GM18873 (cell line): ENCODE data around the gene SYNGAP1.
"Not testable (repeated sequence)": the region's sequence is repeated elsewhere in the genome, so short reads cannot be mapped to it uniquely, and the experiment has no call there.

ENCODE experiments used
- ATAC-seq: cut with Tn5 transposase; IDR thresholded peaks from one replicate; pipeline ENCODE4 v1.9.1; 2021; ENCODE audit warnings: mild to moderate bottlenecking, moderate library complexity, moderate number of reproducible peaks; ENCODE audit not compliant: unreplicated experiment, low FRiP score

Gene SYNGAP1

GRCh38 chr6:33419580-33420490 lies at the start of gene SYNGAP1:
Gene SYNGAP1, plus strand, starts transcription at chr6:33420065. Its CDS starts 200 bp downstream, at chr6:33420265.
- no peak for ATAC-seq

DNA sequence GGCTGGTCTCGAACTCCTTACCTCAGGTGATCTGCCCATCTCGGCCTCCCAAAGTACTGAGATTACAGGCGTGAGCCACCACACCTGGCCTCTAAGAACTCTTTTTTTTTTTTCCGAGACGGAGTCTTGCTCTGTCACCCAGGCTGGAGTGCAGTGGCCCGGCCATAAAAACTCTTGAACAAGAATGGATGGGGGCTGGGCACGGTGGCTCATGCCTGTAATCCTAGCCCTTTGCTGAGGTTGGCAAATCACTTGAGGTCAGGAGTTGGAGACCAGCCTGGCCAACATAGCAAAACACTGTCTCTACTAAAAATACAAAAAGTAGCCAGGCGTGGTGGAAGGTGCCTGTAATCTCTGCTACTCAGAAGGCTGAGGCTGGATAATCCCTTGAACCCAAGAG lies 48.0 kb upstream of the SYNGAP1 start:
- ATAC-seq = not testable (repeated sequence)

- no peak for ATAC-seq
Observed at GRCh38 chr6:33372526-33373123, 47.2 kb upstream of the SYNGAP1 start.

GRCh38 chr6:33373960-33374910 lies 45.6 kb upstream of the SYNGAP1 start:
- ATAC-seq = no peak

GRCh38 chr6:33375143-33375671 lies 44.7 kb upstream of the SYNGAP1 start:
- ATAC-seq = no peak

GRCh38 chr6:33377171-33377570 lies 42.7 kb upstream of the SYNGAP1 start:
- no peak for ATAC-seq

GRCh38 chr6:33379184-33379583 lies 40.7 kb upstream of the SYNGAP1 start:
- ATAC-seq = not testable (repeated sequence)

DNA sequence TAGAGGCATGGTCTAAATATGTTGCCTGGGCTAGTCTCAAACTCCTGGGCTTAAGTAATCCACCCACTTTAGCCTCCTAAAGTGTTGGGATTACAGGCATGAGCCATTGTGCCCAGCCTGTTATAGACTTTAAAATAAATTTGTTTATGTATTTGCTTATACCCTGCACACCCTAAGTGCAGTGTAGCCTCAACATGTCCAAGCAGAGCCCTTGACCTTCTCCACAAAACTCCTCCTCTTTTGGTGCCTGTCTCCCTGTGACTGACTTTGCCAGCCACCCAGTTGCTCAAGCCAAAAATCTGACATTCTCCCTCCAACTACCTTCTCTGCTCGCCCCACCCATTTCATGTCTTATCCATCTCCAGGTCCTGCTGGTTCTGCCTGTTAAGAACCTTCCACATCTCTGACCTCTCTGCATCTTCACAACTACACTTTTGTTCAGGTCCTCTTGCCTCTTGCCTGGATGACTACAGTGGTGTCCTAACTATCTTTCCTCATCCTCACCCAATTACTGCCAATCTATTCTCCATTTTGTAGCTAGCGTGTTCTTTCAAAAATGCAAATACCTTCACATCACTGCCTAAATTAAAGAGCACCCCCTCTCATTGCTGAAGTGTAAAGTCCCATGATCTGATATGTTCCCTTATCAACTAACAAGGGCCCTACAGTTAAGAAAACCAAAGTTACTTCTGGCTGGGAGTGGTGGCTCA lies 39.4 kb upstream of the SYNGAP1 start:
- no peak for ATAC-seq

DNA sequence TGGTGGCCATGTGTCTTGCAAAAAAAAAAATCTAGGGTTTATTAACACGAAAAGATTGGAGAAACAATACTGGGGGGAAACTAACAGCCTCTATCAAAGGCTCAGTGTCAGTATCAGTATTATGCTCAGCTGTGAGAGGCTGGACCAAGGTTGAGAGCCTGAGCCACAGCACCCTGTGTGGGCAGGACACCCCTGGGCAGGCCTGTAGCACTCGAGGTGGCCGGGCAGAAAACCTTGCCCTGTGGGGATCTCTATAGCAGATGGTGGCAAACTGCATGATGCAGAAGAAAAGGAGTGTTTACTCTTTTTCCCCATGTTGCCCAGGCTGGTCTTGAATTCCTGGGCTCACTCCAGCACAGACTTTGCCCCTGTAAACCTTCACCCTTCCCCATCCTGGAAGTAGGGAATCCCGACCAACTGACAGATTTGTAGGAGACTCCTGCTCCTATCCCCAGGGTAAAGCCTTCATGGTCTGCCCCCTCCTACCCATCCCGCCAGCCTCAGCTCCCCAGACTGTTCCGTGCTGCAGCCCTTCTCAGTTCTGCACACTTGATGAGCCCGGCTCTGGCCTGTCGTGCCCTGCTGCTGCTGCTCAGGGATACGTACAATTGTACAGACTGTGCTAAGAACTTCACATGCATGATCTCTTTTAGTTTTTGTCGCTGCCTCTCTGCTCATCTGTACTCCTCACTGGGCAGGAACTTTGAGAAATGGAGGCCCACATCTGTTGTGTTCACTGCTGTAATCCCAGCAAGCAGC lies 36.3 kb upstream of the SYNGAP1 start:
- ATAC-seq = no peak

DNA sequence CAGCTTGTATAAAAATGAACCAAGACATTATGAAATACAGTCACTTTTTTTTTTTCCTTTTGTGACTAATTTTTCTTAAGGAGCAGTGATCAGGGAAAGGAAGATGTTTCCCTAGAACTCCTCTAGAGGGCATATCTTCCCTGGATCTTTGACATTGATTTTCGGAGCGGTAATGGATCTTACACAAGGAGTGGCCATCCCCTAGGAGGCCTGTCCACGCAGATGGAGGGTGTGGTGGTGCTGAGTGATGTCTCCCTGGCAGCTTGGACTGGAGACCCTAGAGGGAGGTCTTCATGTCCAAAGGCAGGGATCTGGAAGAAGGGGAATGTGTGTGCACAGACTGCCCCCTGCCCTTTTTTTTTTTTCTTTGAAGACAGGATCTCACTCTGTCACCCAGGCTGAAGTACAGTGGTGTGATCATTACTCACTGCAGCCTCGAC lies 35.3 kb upstream of the SYNGAP1 start:
- ATAC-seq = no peak

DNA sequence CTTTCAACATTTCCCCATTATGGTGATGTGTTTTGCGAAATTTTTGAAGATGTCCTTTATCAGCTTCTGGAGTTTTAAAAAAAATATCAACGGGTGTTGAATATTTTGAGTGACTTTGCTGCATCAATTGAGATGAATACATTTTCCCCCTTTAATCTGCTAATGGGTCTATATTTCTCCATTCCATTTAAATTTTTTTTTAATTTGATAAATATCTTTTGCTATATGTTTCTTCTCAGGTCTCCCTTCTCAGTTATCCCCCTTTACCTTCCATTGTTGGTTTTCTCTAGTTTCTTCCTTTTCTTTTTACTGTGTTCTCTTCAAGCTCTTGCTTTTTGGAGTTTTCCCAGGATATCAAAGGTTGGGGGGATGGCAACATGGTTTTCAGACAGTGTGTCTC lies 29.7 kb upstream of the SYNGAP1 start:
- ATAC-seq = no peak

DNA sequence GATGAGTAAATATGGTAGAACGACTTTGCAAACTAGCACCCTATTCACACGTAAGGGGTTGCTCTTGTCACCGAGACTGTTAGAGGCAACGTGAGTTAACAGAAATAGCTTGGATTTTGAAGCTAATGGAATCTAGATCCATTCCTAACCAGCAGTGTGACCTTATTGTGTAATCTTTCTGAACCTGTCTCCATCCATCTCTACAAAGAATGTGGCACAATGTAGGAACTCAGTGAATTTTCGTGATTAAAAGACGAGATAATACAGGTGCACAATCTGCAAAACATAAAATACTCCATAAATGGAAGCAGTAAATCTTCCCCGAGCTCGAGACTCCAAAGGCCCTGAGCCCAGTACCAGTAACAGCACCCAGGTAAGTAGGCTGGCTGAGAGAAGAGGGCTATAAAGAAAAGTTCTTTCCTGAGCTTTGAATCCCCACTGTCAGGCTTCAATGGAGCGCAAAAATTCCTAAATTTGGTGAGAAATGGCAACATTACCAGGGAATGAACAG lies 29.0 kb upstream of the SYNGAP1 start:
- no peak for ATAC-seq

DNA sequence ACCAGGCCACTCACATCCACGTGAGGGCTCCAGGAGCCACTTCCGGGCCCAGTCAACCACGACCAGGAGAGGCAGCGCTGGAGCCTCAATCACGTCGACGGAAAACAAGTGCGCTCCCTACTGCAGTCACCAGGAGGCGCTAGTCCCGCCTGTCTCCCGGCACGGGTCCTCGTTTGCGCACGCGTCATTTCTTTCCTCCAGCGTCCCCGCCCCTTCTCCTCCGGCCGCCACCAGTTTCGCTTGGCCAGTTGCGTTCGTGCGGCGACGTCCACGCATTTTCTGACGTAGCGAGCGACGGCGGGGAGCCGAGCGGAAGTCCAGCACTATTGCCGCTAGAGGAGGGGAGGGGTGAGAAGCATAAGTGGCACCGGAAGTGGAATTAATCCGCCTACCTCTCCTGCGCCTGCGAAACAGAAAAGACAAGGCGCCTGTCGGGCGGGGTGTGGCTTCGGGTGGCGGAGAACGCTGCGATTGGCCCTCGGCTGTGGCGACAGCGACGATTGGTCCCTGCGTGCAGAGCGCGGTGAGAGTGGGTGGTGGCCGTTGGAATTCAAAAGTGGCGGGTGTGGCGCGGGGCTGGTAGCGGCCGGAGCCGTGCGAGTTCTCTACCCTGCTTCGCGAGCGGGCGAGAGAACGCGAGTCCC lies 28.5 kb upstream of the SYNGAP1 start, which contains the start of gene KIFC1:
Gene KIFC1, plus strand, starts transcription at position 546 of the 644 bp plus-strand sequence. CDS start 163 bp downstream, outside the sequence.
- ATAC-seq = peak; percentile 85

DNA sequence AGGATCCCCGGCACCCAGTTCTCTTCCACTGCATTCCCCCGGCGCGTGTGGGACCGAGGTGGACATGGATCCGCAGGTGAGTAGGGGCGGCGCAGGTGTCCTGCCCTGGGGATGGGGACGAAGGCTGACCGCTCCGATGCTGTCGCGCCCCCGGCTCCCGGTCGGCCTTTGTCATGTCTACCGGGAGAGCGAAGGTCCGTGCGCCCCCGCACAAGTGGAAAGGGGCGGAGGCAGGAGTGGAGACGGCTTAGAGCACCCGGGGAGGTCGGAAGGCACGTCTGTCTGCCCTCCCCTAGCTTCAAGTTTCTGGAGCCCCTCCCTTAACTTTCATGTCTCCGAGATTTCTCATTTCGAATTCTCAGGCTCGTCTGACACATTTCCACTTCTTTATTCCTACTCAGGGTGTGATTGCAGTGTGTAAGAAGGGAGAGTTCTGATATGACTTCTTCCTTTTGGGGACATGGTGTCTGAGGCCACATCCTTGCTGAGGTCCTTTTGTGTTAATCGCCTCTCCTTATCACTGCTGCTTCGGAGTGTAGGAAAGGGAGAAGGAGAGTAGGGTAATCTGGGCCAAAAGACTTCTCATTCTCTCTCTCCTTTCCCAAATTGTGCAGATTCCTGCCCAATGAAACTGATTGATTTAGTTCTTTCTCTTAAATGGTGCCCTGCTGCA lies 27.8 kb upstream of the SYNGAP1 start:
- peak; percentile 1 for ATAC-seq

- ATAC-seq = no peak
Observed at GRCh38 chr6:33392595-33392948, 27.3 kb upstream of the SYNGAP1 start.

DNA sequence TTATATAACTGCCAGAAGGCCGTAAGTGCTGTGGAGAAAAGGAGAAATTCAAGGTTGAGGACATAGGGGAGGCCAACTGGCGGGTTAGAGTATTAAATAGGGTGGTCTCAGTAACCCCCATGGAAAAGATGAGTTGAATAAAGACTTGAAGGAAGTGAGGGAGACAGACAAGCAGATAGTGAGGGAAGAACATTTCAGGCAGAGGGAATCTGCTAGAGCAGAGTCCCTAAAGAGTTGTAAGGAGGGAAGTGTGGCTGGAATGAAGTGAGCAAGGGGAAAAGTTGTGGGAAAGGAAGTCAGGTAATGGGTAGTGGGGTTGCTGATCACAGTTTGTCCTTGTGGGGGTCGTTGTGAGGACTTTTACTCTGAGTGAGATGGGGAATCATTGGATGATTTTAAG lies 26.9 kb upstream of the SYNGAP1 start:
- no peak for ATAC-seq

DNA sequence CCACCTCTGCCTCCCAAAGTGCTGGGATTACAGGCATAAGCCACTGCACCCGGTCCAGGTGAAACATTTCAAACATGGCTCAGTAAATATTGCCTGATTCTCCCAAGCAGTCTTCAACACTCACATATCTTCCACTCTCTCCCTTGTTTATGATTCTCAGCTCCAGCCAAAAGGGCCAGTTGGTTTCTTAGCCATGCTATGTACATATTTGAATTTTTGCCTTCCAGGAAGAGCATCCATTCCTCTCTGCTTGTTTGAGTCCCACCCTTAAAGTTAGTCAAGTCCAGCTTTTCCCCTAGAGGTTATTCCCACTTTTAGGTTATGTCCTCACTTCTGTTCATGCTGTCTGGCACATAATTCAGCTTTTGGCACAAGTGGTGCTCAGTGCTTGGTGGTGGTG lies 22.3 kb upstream of the SYNGAP1 start:
- ATAC-seq = no peak

DNA sequence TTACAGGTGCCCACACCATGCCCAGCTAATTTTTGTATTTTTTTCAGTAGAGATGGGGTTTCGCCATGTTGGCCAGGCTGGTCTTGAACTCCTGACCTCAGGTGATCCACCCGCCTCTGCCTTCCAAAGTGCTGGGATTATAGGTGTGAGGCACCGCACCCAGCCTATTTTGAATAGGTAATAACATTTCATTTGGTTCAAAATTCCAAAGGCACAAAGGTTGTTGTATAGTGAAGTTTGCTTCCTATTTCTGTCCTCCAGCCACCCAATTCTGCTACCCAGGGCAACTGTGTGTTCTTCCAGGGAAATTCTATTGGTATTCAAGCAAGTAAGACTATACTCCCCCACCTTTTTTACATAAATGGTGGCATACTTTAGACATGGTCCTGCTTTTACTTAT lies 21.3 kb upstream of the SYNGAP1 start:
- ATAC-seq = not testable (repeated sequence)
